DOHH2 (cell line): ENCODE results near the gene DESI2.

Experiments
- H3F3A ChIP-seq: fragments of 200-600 bp; sonication (generic), shearing (Covaris generic); 2 replicates; pipeline ENCODE4 v1.6.0; 2016; ENCODE audit warnings: antibody characterized with exemption, mild to moderate bottlenecking; ENCODE audit not compliant: control insufficient read depth, insufficient read depth
- H3K27ac ChIP-seq: fragments of 200-600 bp; sonication (generic); 2 replicates; pipeline ENCODE4 v1.5.1; 2014; ENCODE audit warnings: low read depth, mild to moderate bottlenecking, low read length, moderate library complexity
- H3K27me3 ChIP-seq: fragments of 200-600 bp; sonication (generic); 2 replicates; pipeline ENCODE4 v1.6.1; 2014; ENCODE audit warnings: mild to moderate bottlenecking, low read length, mixed read lengths; ENCODE audit not compliant: control insufficient read depth
- H3K36me3 ChIP-seq: fragments of 200-600 bp; sonication (generic); 2 replicates; pipeline ENCODE4 v1.6.1; 2014; ENCODE audit warnings: mild to moderate bottlenecking, low read length, moderate library complexity, mixed read lengths; ENCODE audit not compliant: control insufficient read depth
- H3K4me1 ChIP-seq: fragments of 200-600 bp; sonication (generic); 2 replicates; pipeline ENCODE4 v1.6.1; 2014; ENCODE audit warnings: mild to moderate bottlenecking, low read length, mixed read lengths; ENCODE audit not compliant: control insufficient read depth
- H3K4me2 ChIP-seq: fragments of 200-600 bp; sonication (generic); 2 replicates; pipeline ENCODE4 v1.6.0; 2014; ENCODE audit warnings: mild to moderate bottlenecking, low read length, moderate library complexity
- H3K4me3 ChIP-seq: fragments of 200-600 bp; sonication (generic); 2 replicates; pipeline ENCODE4 v1.5.1; 2014; ENCODE audit warnings: mild to moderate bottlenecking, low read length, mixed read lengths
- H3K79me2 ChIP-seq: fragments of 200-600 bp; sonication (generic); 2 replicates; pipeline ENCODE4 v1.6.1; 2014; ENCODE audit warnings: mild to moderate bottlenecking, low read length, mixed read lengths; ENCODE audit not compliant: control insufficient read depth
- H3K9me2 ChIP-seq: fragments of 200-600 bp; sonication (generic); replicated peaks from 2 replicates; pipeline ENCODE4 v1.6.1; 2014; ENCODE audit warnings: mild to moderate bottlenecking, low read length, mixed read lengths; ENCODE audit not compliant: control insufficient read depth
- H3K9me3 ChIP-seq: fragments of 200-600 bp; sonication (generic); 2 replicates; pipeline ENCODE4 v1.6.1; 2014; ENCODE audit warnings: antibody characterized with exemption, low read length, mixed read lengths; ENCODE audit not compliant: control insufficient read depth, insufficient read depth
- H4K20me1 ChIP-seq: fragments of 200-600 bp; sonication (generic); 2 replicates; pipeline ENCODE4 v1.6.0; 2014; ENCODE audit warnings: low read depth, mild to moderate bottlenecking, antibody characterized with exemption, low read length, moderate library complexity; ENCODE audit not compliant: control insufficient read depth, insufficient read depth
- EZH2phosphoT487 ChIP-seq: fragments of 200-600 bp; sonication (generic); IDR thresholded peaks from 2 replicates; pipeline ENCODE4 v1.6.1; 2017; ENCODE audit warnings: borderline replicate concordance, mild to moderate bottlenecking, antibody characterized with exemption, low read length, moderate library complexity, mixed read lengths
- TF ChIP-seq, protein P1 (sequence below): fragments of 200-600 bp; sonication (generic); IDR thresholded peaks from one replicate; pipeline ENCODE4 v1.5.1; 2014; ENCODE audit warnings: antibody characterized with exemption, mild to moderate bottlenecking, low read depth, low read length; ENCODE audit not compliant: poor library complexity, severe bottlenecking

Gene DESI2

DNA sequence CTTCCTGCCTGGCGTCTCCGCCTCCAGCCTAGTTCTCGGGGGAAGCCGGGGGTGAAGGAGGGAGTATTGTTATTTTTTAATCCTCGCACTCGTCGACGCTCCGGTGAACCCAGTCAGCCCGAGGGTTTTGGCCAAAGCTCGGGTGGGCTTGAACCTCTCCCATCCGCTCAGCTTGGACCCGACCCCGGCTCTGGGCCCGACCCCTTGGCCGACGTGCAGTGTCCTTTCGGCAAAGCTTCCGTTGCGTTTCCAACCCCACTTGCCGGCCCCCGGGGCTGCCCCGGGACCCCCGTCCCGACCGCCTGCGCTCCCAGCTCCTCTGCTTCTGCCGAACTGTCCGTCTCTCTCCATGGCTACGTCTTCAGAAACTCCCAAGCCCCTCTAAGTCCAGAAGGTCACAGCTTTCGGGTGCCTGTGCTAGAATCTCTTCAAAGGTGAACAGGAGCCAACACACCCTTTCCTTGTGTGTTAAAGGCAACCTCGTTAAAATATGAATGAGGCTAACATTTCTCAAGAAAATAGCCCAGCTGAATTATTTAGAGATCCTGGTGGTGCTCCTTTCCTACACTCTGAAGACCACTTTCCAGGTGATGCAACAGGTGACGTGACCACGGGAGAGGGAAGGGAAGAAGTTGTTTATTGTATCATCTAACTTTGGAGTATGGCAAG lies 647 bp downstream of the DESI2 start:
- Histone ChIP-seq H3K4me3 (peak overlapping the region; percentile 82), H4K20me1 (peaks cover 8% of the 10 kb centered on the region; the same call in 1 of the 2 replicates)
- TF ChIP-seq, protein P1, sequence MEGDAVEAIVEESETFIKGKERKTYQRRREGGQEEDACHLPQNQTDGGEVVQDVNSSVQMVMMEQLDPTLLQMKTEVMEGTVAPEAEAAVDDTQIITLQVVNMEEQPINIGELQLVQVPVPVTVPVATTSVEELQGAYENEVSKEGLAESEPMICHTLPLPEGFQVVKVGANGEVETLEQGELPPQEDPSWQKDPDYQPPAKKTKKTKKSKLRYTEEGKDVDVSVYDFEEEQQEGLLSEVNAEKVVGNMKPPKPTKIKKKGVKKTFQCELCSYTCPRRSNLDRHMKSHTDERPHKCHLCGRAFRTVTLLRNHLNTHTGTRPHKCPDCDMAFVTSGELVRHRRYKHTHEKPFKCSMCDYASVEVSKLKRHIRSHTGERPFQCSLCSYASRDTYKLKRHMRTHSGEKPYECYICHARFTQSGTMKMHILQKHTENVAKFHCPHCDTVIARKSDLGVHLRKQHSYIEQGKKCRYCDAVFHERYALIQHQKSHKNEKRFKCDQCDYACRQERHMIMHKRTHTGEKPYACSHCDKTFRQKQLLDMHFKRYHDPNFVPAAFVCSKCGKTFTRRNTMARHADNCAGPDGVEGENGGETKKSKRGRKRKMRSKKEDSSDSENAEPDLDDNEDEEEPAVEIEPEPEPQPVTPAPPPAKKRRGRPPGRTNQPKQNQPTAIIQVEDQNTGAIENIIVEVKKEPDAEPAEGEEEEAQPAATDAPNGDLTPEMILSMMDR, result no peak
- no peak for TF ChIP-seq EZH2phosphoT487

DNA sequence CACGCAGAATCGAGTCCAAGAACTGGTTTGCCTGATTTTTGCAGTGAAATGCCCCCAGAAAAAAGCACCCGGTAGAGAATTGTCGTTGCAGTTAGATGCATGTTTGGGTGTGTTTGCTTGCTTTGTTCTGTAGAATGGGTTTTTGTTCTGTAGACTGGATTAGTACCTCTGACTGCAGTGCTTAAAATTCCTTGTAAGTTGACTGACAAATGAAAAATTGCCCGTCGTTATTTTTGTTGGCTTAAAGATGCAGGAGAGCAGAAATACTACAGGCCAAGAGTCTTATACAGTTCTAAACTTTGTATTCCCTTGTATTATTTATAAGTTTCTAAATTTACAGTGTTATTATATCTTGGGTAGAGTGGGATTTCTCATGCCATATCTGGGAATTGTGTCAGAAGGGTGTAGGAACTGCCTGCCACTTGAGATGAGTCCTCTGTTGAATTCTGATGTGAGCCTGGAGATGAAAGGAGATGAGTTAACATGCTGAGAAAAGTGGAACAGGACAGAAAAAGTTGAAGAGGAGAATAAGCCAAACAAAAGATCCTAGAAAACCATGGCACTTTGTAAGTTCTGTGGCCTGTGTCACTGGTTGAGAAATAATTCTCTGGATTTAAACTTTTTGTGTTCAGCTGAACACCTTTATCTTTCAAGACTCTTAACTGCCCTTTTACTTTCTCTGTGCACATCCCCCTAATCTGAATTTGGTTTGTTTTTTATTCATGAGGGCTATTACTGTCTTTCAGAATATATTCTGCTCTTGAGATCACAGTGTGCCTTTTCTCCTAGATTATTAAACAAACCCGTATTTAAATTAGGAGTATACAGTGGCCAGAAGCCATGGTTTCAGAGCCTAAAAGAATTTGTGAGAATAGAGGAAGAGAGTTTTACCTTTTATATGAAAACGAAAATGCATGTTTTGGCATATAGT lies 1.4 kb downstream of the DESI2 start:
- peaks cover 57% of the 10 kb centered on the region for H3K4me1 ChIP-seq
- no peaks in the 10 kb centered on the region for H3K9me3 ChIP-seq
- H3F3A ChIP-seq, result no peaks in the 10 kb centered on the region
- H3K36me3 ChIP-seq, result peaks cover 59% of the 10 kb centered on the region
- no peaks in the 10 kb centered on the region for H3K9me2 ChIP-seq
- no peak overlapping the region; the same call in 1 of the 2 replicates for H3K27ac ChIP-seq
- peak overlapping the region; percentile 82 for H3K4me3 ChIP-seq
- H3K4me2 ChIP-seq, result peak overlapping the region; percentile 91
- H4K20me1 ChIP-seq, result peaks cover 8% of the 10 kb centered on the region; the same call in 1 of the 2 replicates
- no peaks in the 10 kb centered on the region for H3K27me3 ChIP-seq
- peaks cover 64% of the 10 kb centered on the region for H3K79me2 ChIP-seq
- TF ChIP-seq EZH2phosphoT487, result no peak
- TF ChIP-seq, protein P1, result no peak

More for the DNA sequence above, 647 bp downstream of the DESI2 start:
- peak overlapping the region; percentile 91 for H3K4me2 ChIP-seq
- H3K4me1 ChIP-seq, result peaks cover 49% of the 10 kb centered on the region
- H3F3A ChIP-seq, result no peaks in the 10 kb centered on the region
- H3K9me3 ChIP-seq, result no peaks in the 10 kb centered on the region
- H3K27ac ChIP-seq, result peak overlapping the region; percentile 78
- H3K27me3 ChIP-seq, result no peaks in the 10 kb centered on the region
- peaks cover 51% of the 10 kb centered on the region for H3K36me3 ChIP-seq
- no peaks in the 10 kb centered on the region for H3K9me2 ChIP-seq
- peaks cover 56% of the 10 kb centered on the region for H3K79me2 ChIP-seq

DNA sequence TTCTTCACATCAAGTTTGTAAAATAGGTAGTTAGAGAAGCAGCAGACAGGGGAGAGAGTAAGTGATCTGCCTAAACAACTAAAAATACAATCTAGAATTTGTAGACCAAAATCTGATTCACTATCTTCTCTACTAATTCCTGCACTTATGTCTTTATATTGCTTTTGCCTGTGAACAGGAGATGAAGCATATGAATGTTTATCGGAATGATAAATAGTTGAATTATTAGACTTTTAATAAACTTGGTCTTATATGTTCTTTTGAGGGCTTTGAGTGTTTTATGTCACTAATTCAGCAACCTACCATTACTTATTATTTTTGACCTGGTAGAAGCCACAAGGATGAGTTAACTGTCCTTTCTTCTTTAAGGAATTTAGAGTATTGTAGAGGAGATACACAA lies 2.3 kb downstream of the DESI2 start:
- Histone ChIP-seq H3K4me1 (peaks cover 64% of the 10 kb centered on the region), H4K20me1 (peaks cover 8% of the 10 kb centered on the region; the same call in 1 of the 2 replicates), H3K27ac (no peak overlapping the region), H3K4me3 (peak overlapping the region; percentile 82), H3K9me2 (no peaks in the 10 kb centered on the region), H3K36me3 (peaks cover 68% of the 10 kb centered on the region), H3K27me3 (no peaks in the 10 kb centered on the region), H3K4me2 (peak overlapping the region; percentile 91), H3K9me3 (no peaks in the 10 kb centered on the region), H3F3A (no peaks in the 10 kb centered on the region), H3K79me2 (peaks cover 72% of the 10 kb centered on the region)
- TF ChIP-seq, protein P1, result no peak
- no peak for TF ChIP-seq EZH2phosphoT487
